K562 (cell line): Measurements from ENCODE around the gene PDE4A. TPM values are rescaled to one million over a fixed set of nuclear protein-coding genes. Genes with fewer than 3 reads are reported as not detected.

ENCODE experiments used
- ATAC-seq: fragments of 200-7000 bp; cut with Tn5 transposase; 3 replicates; pipeline ENCODE4 v1.9.1; 2020; ENCODE audit warnings: moderate library complexity
- Bru-seq: library from RNA; stranded (reverse); fragments of 400-500 nt; gene quantifications from one replicate; lab custom pipeline; 2021; lab: Mats Ljungman, UMichigan
- BruChase-seq, 2 experiments: library from RNA; stranded (reverse); fragments of 400-500 nt; gene quantifications; one replicate each; lab custom pipeline; 2021; lab: Mats Ljungman, UMichigan
- BruUV-seq: library from RNA; stranded (reverse); fragments of 400-500 nt; replicated peaks from 2 replicates; lab custom pipeline; 2021; lab: Mats Ljungman, UMichigan
- CTCF ChIA-PET: fragments of 300-600 bp; formaldehyde crosslinking; extraction: SDS; loops from one replicate; lab custom pipeline; 2021; ENCODE audit warnings: low intra/inter-chr PET ratio; lab: Yijun Ruan, JAX
- POLR2A ChIA-PET: fragments of 300-600, 350-650 bp; sonication (Branson Sonifier 250); formaldehyde crosslinking; extraction: SDS; loops from one replicate; lab custom pipeline; 2021; ENCODE audit warnings: antibody characterized with exemption, inconsistent platforms; lab: Yijun Ruan, JAX
- DNase-seq, 4 experiments: peaks; one replicate each; pipeline versions ENCODE4 v3.0.0 to v3.0.0-alpha.2; 2011 to 2018; ENCODE audit warnings: low spot score in 3 of 4, mixed read lengths in 3 of 4; ENCODE audit errors: extremely low read depth in 1 of 4
- FAIRE-seq: peaks from 2 replicates; lab custom pipeline; 2011; peaks lifted over from hg19 to GRCh38; lab: Jason Lieb, UNC
- H2AFZ ChIP-seq: 2 replicates; pipeline ENCODE4 v1.6.0; 2011; ENCODE audit warnings: low read depth, low read length, control low read depth, inconsistent platforms
- H3K27ac ChIP-seq: fragments of 200-600 bp; 3 replicates; pipeline ENCODE4 v1.8.0; 2011; ENCODE audit warnings: low read depth, mild to moderate bottlenecking, control low read depth, inconsistent platforms, low read length, moderate library complexity, mixed read lengths; ENCODE audit errors: extremely low read depth
- H3K27me3 ChIP-seq, 2 experiments: fragments of 300-600 bp in 1 of 2; 2 replicates in 1 of 2; 3 replicates in 1 of 2; pipeline versions ENCODE4 v1.6.0 to v1.8.0; 2011; ENCODE audit warnings: inconsistent platforms in 2 of 2, low read length in 2 of 2, mild to moderate bottlenecking in 1 of 2, mixed read lengths in 1 of 2, moderate library complexity in 1 of 2; ENCODE audit not compliant: control insufficient read depth in 2 of 2, insufficient read depth in 2 of 2
- H3K36me3 ChIP-seq: fragments of 300-600 bp; 3 replicates; pipeline ENCODE4 v1.8.0; 2011; ENCODE audit warnings: mild to moderate bottlenecking, low read length, inconsistent platforms; ENCODE audit not compliant: control insufficient read depth, insufficient read depth
- H3K4me1 ChIP-seq, 2 experiments: fragments of 200-600 bp in 1 of 2; replicated peaks in 1 of 2; 2 replicates in 1 of 2; 3 replicates in 1 of 2; pipeline versions ENCODE4 v1.5.1 to v1.8.0; 2011; ENCODE audit warnings: inconsistent platforms in 2 of 2, low read length in 2 of 2, mild to moderate bottlenecking in 1 of 2, mixed read lengths in 1 of 2, moderate library complexity in 1 of 2; ENCODE audit not compliant: control insufficient read depth in 2 of 2, insufficient read depth in 2 of 2
- H3K4me2 ChIP-seq: 2 replicates; pipeline ENCODE4 v1.6.1; 2011; ENCODE audit warnings: low read length, control low read depth, inconsistent platforms, mixed read lengths; ENCODE audit not compliant: insufficient read depth
- H3K4me3 ChIP-seq: fragments of 200-600 bp; sonication (generic), shearing (Covaris generic); 2 replicates; pipeline ENCODE4 v1.5.1; 2016; ENCODE audit warnings: control low read depth, inconsistent platforms
- H3K79me2 ChIP-seq: fragments of 200-600 bp; 3 replicates; pipeline ENCODE4 v1.8.0; 2011; ENCODE audit warnings: low read length, inconsistent platforms; ENCODE audit not compliant: control insufficient read depth, insufficient read depth
- H3K9ac ChIP-seq, 2 experiments: 2 replicates each; pipeline versions ENCODE4 v1.6.0 to v1.6.1; 2011; ENCODE audit warnings: low read depth in 2 of 2, low read length in 2 of 2, control low read depth in 1 of 2, inconsistent platforms in 1 of 2, mild to moderate bottlenecking in 1 of 2, mixed read lengths in 1 of 2; ENCODE audit not compliant: insufficient read depth in 1 of 2
- H3K9me1 ChIP-seq: one replicate; pipeline ENCODE4 v1.6.0; 2011; ENCODE audit warnings: inconsistent platforms, mild to moderate bottlenecking, low read length, moderate library complexity; ENCODE audit not compliant: control insufficient read depth, insufficient read depth
- H3K9me3 ChIP-seq: replicated peaks from 2 replicates; pipeline ENCODE4 v1.5.1; 2011; ENCODE audit warnings: low read depth, low read length, inconsistent platforms; ENCODE audit not compliant: control insufficient read depth, insufficient read depth
- H4K20me1 ChIP-seq: replicated peaks from 2 replicates; pipeline ENCODE4 v1.6.1; 2011; ENCODE audit warnings: low read length, inconsistent platforms, mixed read lengths; ENCODE audit not compliant: control insufficient read depth, insufficient read depth
- ARNT ChIP-seq, 2 experiments: fragments of 450-650 bp; IDR thresholded peaks; 2 replicates each; pipeline ENCODE4 v1.6.1; 2016; ENCODE audit warnings: mild to moderate bottlenecking in 1 of 2
- BDP1 ChIP-seq: IDR thresholded peaks from 3 replicates; pipeline ENCODE4 v1.6.1; 2011; ENCODE audit not compliant: insufficient read length, insufficient read depth
- CEBPZ ChIP-seq: fragments of 150-350 bp; IDR thresholded peaks from 2 replicates; pipeline ENCODE4 v1.6.1; 2014; ENCODE audit warnings: low read depth, mild to moderate bottlenecking, low read length, borderline replicate concordance
- CHD1 ChIP-seq: fragments of 200-600 bp; sonication (generic); IDR thresholded peaks from one replicate; pipeline ENCODE4 v1.6.1; 2012; ENCODE audit warnings: mild to moderate bottlenecking, moderate library complexity, low read length, inconsistent platforms
- HNRNPLL ChIP-seq: fragments of 200-400 bp; formaldehyde crosslinking; IDR thresholded peaks from 2 replicates; pipeline ENCODE4 v1.6.1; 2017; ENCODE audit warnings: low read length, low read depth, mild to moderate bottlenecking; ENCODE audit not compliant: poor library complexity, severe bottlenecking
- JUNB ChIP-seq: fragments of 450-650 bp; formaldehyde crosslinking; conservative IDR thresholded peaks from 2 replicates; pipeline ENCODE4 v1.4.0; 2020; ENCODE audit warnings: mild to moderate bottlenecking
- MEF2D ChIP-seq: conservative IDR thresholded peaks from 2 replicates; pipeline ENCODE4 v1.6.1; 2016; ENCODE audit warnings: low read depth, missing genetic modification characterization, missing compliant biosample characterization
- PHF21A ChIP-seq: fragments of 450-650 bp; IDR thresholded peaks from 2 replicates; pipeline ENCODE4 v1.6.1; 2017; ENCODE audit warnings: low read depth, borderline replicate concordance
- POLR3A ChIP-seq: IDR thresholded peaks from 2 replicates; pipeline ENCODE4 v1.6.1; 2011; ENCODE audit warnings: borderline replicate concordance, mild to moderate bottlenecking, moderate library complexity; ENCODE audit not compliant: insufficient read length, insufficient read depth; ENCODE audit errors: extremely low read depth
- ZNF23 ChIP-seq: fragments of 250-450 bp; sonication (Bioruptor Pico); IDR thresholded peaks from 2 replicates; pipeline ENCODE4 v1.4.0; 2020; ENCODE audit warnings: mild to moderate bottlenecking
- ZNF408 ChIP-seq: fragments of 250-450 bp; sonication (Bioruptor Pico); IDR thresholded peaks from 2 replicates; pipeline ENCODE4 v1.4.0; 2020; ENCODE audit warnings: low read depth, mild to moderate bottlenecking, moderate library complexity
- WGBS: fragments of 100-300 bp; shearing (Covaris generic); methylation state at CpG from one replicate; pipeline ENCODE4 v1.1.6; 2016; ENCODE audit warnings: low coverage, mixed read lengths; ENCODE audit not compliant: insufficient coverage; ENCODE audit errors: missing lambda C conversion rate; 5-methylcytosine and 5-hydroxymethylcytosine counted together
- in situ Hi-C: fragments of 300-500 bp; cut with MboI; formaldehyde crosslinking; loops from 4 replicates; pipeline ENCODE4 v1.15.0; 2018; ENCODE audit warnings: inconsistent platforms, mixed read lengths
- intact Hi-C: fragments of 100-400 bp; cut with micrococcal nuclease; formaldehyde crosslinking; loops from 2 replicates; pipeline ENCODE4 v1.14.2; 2022
- long read RNA-seq, 3 experiments: library from polyadenylated mRNA in 2 of 3; library from RNA in 1 of 3; unstranded in 2 of 3; stranded (forward) in 1 of 3; transcript quantifications; one replicate each; pipeline ENCODE4 v2.0.0, GENCODE V29; 2019 to 2022
- polyA minus RNA-seq, 3 experiments: library from RNA; depleted of rRNA, polyadenylated mRNA; stranded (reverse); fragments of >200 nt; gene quantifications; 2 replicates each; pipeline ENCODE4 v1.2.3, GENCODE V29; 2011
- polyA plus RNA-seq, 8 experiments: library from polyadenylated mRNA; depleted of rRNA in 4 of 8; stranded (reverse) in 5 of 8; unstranded in 3 of 8; fragments of >200 nt; fragmentation: Nextera tagmentation in 2 of 8; fragmentation: Illumina TruSeq in 1 of 8; extraction: Ambion mirVana in 2 of 8; extraction: Trizol in 1 of 8; gene quantifications; 2 replicates each; pipeline versions ENCODE4 v1.2.1 to v1.2.3, GENCODE V29; 2011 to 2014; ENCODE audit warnings: inconsistent platforms in 1 of 8, missing spikeins in 1 of 8
- total RNA-seq, 7 experiments: library from RNA; depleted of rRNA in 6 of 7; stranded (reverse); fragments of >200 nt in 6 of 7; fragmentation: Illumina TruSeq in 2 of 7; extraction: Trizol in 2 of 7; gene quantifications; 2 replicates each; pipeline versions ENCODE4 v1.2.1 to v1.2.3, GENCODE V29; 2011 to 2021; ENCODE audit warnings: low replicate concordance in 1 of 7

Gene PDE4A
- 30.8 and 75.5 TPM in 2 replicates for total RNA-seq (2011; cell fraction: chromatin; rRNA removed; ENCODE audit: low replicate concordance)
- 29.5 and 33.3 TPM in 2 replicates for total RNA-seq (2011; cell fraction: nucleolus; rRNA removed)
- total RNA-seq (2011; cell fraction: nucleoplasm; rRNA removed), result 27.9 and 30.0 TPM in 2 replicates
- 4.2 and 4.7 TPM in 2 replicates for total RNA-seq (2014; rRNA removed)
- 3.2 and 3.6 TPM in 2 replicates for total RNA-seq (2014; rRNA removed; fragmentation: Illumina TruSeq; extraction: Trizol)
- 4.6 and 5.1 TPM in 2 replicates for total RNA-seq (2015; rRNA removed; fragmentation: Illumina TruSeq; extraction: Trizol)
- 25.5 and 26.9 TPM in 2 replicates for total RNA-seq (2021)
- 6.0 and 7.6 TPM in 2 replicates for polyA plus RNA-seq (2011; rRNA removed)
- 7.1 and 9.9 TPM in 2 replicates for polyA plus RNA-seq (2011; cell fraction: cytosol; rRNA removed)
- 16.4 and 26.9 TPM in 2 replicates for polyA plus RNA-seq (2011; cell fraction: nucleus; rRNA removed)
- polyA plus RNA-seq (2012), result 12.3 and 18.3 TPM in 2 replicates
- polyA plus RNA-seq (2014; fragmentation: Illumina TruSeq; extraction: Trizol), result 15.1 and 16.5 TPM in 2 replicates
- polyA plus RNA-seq (2014; fragmentation: Nextera tagmentation; extraction: Ambion mirVana), result under 1 TPM; 0.66 to 0.68 TPM
- polyA plus RNA-seq (2014; rRNA removed), result 14.2 and 14.3 TPM in 2 replicates
- 4.5 and 7.0 TPM in 2 replicates for polyA minus RNA-seq (2011; rRNA and poly(A)+ RNA removed)
- polyA minus RNA-seq (2011; cell fraction: cytosol; rRNA and poly(A)+ RNA removed), result 14.0 and 20.1 TPM in 2 replicates
- polyA minus RNA-seq (2011; cell fraction: nucleus; rRNA and poly(A)+ RNA removed), result 8.8 and 9.9 TPM in 2 replicates
- Bru-seq, nascent RNA, result percentile 62 among the genes with signal in this experiment
- BruChase-seq, experiment 1, labeled RNA remaining after a 2-hour chase, result percentile 61 among the genes with signal in this experiment
- BruChase-seq, experiment 2, labeled RNA remaining after a 6-hour chase, result percentile 64 among the genes with signal in this experiment
- long read RNA-seq, experiment 1, full-length matches to known transcripts, result 14 of 92 reads
- long read RNA-seq, experiment 1, partial matches to known transcripts, result 36 of 92 reads
- long read RNA-seq, experiment 1, other reads (novel, unspliced or antisense), result 42 of 92 reads
- long read RNA-seq, experiment 2, full-length matches to known transcripts, result 6 of 31 reads
- long read RNA-seq, experiment 2, partial matches to known transcripts, result 15 of 31 reads
- long read RNA-seq, experiment 2, other reads (novel, unspliced or antisense), result 10 of 31 reads
- long read RNA-seq, experiment 3, full-length matches to known transcripts, result 3 of 7 reads
- long read RNA-seq, experiment 3, partial matches to known transcripts, result 1 of 7 reads
- long read RNA-seq, experiment 3, other reads (novel, unspliced or antisense), result 3 of 7 reads

GRCh38 chr19:10420444-10421239 lies at the start of gene PDE4A:
TSS of gene PDE4A (plus strand) at chr19:10420538. CDS start at chr19:10420765, 227 bp downstream.
- Histone ChIP-seq H3K9me1 (no peaks in the 10 kb centered on the region), H3K27me3 (no peaks in the 10 kb centered on the region), H3K79me2 (peaks cover 80% of the 10 kb centered on the region), H3K4me1 (peaks cover 52 to 85% of the 10 kb centered on the region in 2 experiments; a peak in 4 of 5 replicates), H3K4me2 (peak within 1 kb of the TSS; percentile 100), H3K4me3 (peak within 1 kb of the TSS; percentile 75), H3K36me3 (no peaks in the 10 kb centered on the region; the same call in 2 of the 3 replicates), H3K9me3 (no peaks in the 10 kb centered on the region), H2AFZ (peak within 1 kb of the TSS; percentile 86), H3K9ac (peak within 1 kb of the TSS; percentile 87 to 93), H3K27ac (peak within 1 kb of the TSS; percentile 95), H4K20me1 (peaks cover 13% of the 10 kb centered on the region)
- intact Hi-C loops, result loop anchor here (5.0 kb wide), 1 partner anchor 57 kb away; no protein-coding TSS in a partner anchor
- ATAC-seq (peak; percentile 34), DNase-seq (peak; percentile 68 to 89 (median 74)), FAIRE-seq (no peak)
- POLR2A ChIA-PET, result interaction anchor here (0.6 to 1.4 kb wide), 3 partner anchors 9 to 20 kb away, joined by 3 to 10 read pairs (median 3); no protein-coding TSS in a partner anchor
- BruUV-seq, result no TSS peak
- WGBS, result under 1% methylated on average over 53 of the region's 104 CpGs
- CTCF ChIA-PET, result interaction anchor here (2.3 kb wide), 1 partner anchor 17 kb away, joined by 8 read pairs; no protein-coding TSS in a partner anchor
- in situ Hi-C loops, result no loop called here
- TF ChIP-seq JUNB (CRISPR knock-in tag) (no peak), ZNF23 (no peak), ZNF408 (CRISPR knock-in tag) (no peak), PHF21A (0 out of 2 replicates have a peak, but pooled peaks have one; percentile 43), HNRNPLL (peak; percentile 69), ARNT (IDR thresholded peaks at IDR 0.05) (no peak), CHD1 (peak; percentile 46), POLR3A (no peak), BDP1 (no peak), MEF2D (tag) (no peak), CEBPZ (no peak)
